Measurements from ENCODE around the gene SULF2. TPM values are rescaled to one million over a fixed set of nuclear protein-coding genes. Genes with fewer than 3 reads are reported as not detected.

Gene SULF2
- total and polyA plus RNA-seq, 2 donors (not counting 1 experiment from before 2014, with no cell fraction given) = 1.2 to 1.7 TPM

DNA sequence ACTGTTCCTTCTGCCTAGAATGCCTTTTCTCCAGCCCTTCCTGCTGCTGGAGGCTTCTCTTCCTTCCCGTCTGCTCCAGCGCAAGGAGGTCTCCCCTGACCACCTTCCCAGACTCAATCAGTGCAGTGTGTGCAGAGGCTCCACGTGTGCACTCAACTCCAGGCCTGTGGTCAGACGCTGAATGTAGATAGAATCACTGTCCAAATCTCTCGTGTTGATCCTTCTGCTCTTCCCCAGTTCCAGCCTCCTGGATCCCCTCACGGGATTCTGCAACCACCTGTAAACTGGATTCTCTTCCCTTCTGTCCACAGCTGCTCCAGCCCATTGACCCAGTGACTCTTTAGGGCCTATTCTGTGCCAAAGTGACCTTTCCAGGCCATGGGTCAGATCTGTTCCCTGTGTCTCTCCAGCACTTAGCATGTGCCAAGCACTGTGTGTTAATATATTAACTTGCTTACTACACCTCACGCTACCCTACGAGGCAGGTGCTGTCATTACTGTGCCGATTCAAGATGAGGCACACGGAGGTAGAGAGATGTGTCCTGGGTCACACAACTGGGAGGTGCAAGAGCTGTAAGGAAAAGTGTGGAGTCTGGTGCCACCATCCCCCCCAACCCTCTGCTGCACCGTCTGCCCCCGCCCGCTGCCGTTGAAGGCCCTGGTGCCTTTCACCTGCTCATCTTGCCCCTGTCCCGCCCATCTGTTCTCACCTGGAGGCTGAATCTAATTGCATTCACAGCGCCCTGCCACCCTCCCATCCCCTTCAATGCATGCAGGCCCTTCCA is 112.2 kb downstream of the SULF2 start:
- no peak overlapping the region for H3K4me2 ChIP-seq (replicated peaks; ENCODE audit: low read depth, low read length, poor library complexity, severe bottlenecking)
- TF ChIP-seq EZH2 (IDR thresholded peaks at IDR 0.05; ENCODE audit: borderline replicate concordance, insufficient read depth, low read depth, low read length, poor library complexity, severe bottlenecking) = no peak
- TF ChIP-seq, protein P1, sequence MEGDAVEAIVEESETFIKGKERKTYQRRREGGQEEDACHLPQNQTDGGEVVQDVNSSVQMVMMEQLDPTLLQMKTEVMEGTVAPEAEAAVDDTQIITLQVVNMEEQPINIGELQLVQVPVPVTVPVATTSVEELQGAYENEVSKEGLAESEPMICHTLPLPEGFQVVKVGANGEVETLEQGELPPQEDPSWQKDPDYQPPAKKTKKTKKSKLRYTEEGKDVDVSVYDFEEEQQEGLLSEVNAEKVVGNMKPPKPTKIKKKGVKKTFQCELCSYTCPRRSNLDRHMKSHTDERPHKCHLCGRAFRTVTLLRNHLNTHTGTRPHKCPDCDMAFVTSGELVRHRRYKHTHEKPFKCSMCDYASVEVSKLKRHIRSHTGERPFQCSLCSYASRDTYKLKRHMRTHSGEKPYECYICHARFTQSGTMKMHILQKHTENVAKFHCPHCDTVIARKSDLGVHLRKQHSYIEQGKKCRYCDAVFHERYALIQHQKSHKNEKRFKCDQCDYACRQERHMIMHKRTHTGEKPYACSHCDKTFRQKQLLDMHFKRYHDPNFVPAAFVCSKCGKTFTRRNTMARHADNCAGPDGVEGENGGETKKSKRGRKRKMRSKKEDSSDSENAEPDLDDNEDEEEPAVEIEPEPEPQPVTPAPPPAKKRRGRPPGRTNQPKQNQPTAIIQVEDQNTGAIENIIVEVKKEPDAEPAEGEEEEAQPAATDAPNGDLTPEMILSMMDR (IDR thresholded peaks at IDR 0.05) = no peak
- peaks cover 0 to 2% (median 0%) of the 10 kb centered on the region in 4 experiments for H3K27me3 ChIP-seq (replicated peaks in 1 of 4; ENCODE audit: control extremely low read depth in 1 of 4, control insufficient read depth in 3 of 4, insufficient read depth in 4 of 4, low read length in 3 of 4)
- no peaks in the 10 kb centered on the region for H3K79me2 ChIP-seq (ENCODE audit: control insufficient read depth, insufficient read depth, low read length)
- POLR2A ChIA-PET = no interaction called here
- H4K20me1 ChIP-seq (ENCODE audit: control insufficient read depth, insufficient read depth, low read length, poor library complexity, severe bottlenecking) = no peaks in the 10 kb centered on the region
- H3K27ac ChIP-seq (ENCODE audit: low read length in 2 of 2) = no peak overlapping the region
- no peak for ATAC-seq (ENCODE audit: low read depth)
- no peaks in the 10 kb centered on the region for H3K9me3 ChIP-seq (ENCODE audit: control extremely low read depth in 1 of 3, control insufficient read depth in 2 of 3, insufficient read depth in 1 of 3, low read length in 2 of 3)
- no peak overlapping the region for H3K27ac Mint-ChIP-seq
- H3K4me3 Mint-ChIP-seq = no peak overlapping the region
- no peaks in the 10 kb centered on the region for H3K4me1 ChIP-seq (ENCODE audit: control insufficient read depth in 2 of 2, insufficient read depth in 2 of 2, low read length in 2 of 2)
- WGBS (ENCODE audit: insufficient coverage) = 91% methylated on average over 12 of the region's 16 CpGs
- no peak for DNase-seq
- no peaks in the 10 kb centered on the region for H3K9me3 Mint-ChIP-seq (ENCODE audit: insufficient read depth)
- intact Hi-C loops (cut with micrococcal nuclease) = no loop called here
- H3K4me3 ChIP-seq (ENCODE audit: control extremely low read depth in 1 of 5, extremely low read depth in 1 of 5, insufficient read depth in 1 of 5, low read depth in 2 of 5, low read length in 4 of 5) = no peak overlapping the region
- no peak overlapping the region for H3K9ac ChIP-seq (ENCODE audit: low read length)
- CTCF ChIA-PET = interaction anchor here (12.8 kb wide), 1 partner anchor 949 kb away, joined by 299 read pairs; no protein-coding TSS in a partner anchor
- no peaks in the 10 kb centered on the region for H3K36me3 ChIP-seq (replicated peaks in 1 of 2; ENCODE audit: control extremely low read depth in 1 of 2, control insufficient read depth in 1 of 2, extremely low read depth in 1 of 2, insufficient read depth in 2 of 2, low read length in 1 of 2)
- no peaks in the 10 kb centered on the region for H3K27me3 Mint-ChIP-seq
- peaks cover 1% of the 10 kb centered on the region for H3K4me1 Mint-ChIP-seq
- H2AFZ ChIP-seq (ENCODE audit: insufficient read depth, low read depth, low read length, poor library complexity, severe bottlenecking) = no peak overlapping the region

DNA sequence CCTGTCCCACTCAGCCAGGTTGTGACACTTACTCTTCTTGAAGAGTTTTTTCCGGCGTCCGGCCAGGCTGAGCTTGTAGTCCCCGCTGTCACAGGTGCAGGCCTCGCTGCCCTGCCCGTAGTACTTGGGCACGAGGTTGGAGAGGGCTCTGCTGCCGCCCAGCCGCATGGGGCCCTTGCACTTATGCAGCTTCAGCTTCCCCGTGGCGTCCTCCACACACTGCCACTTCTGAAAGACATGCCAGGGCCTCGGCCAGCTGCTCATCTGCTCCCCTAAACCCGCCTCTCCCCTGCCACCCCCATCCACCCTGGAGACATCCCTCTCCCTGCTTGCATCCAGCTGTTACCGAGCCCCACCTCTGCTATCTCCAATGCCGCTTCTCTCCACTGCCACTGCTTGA is 113.1 kb downstream of the SULF2 start:
- Mint-ChIP-seq H3K27me3 (no peaks in the 10 kb centered on the region), H3K4me1 (peaks cover 2% of the 10 kb centered on the region), H3K4me3 (no peak overlapping the region), H3K9me3 (ENCODE audit: insufficient read depth) (no peaks in the 10 kb centered on the region), H3K27ac (no peak overlapping the region)
- DNase-seq (no peak), ATAC-seq (ENCODE audit: low read depth) (no peak)
- no peaks in the 10 kb centered on the region for H4K20me1 ChIP-seq (ENCODE audit: control insufficient read depth, insufficient read depth, low read length, poor library complexity, severe bottlenecking)
- no peak overlapping the region for H3K4me2 ChIP-seq (replicated peaks; ENCODE audit: low read depth, low read length, poor library complexity, severe bottlenecking)
- H3K36me3 ChIP-seq (replicated peaks in 1 of 2; ENCODE audit: control extremely low read depth in 1 of 2, control insufficient read depth in 1 of 2, extremely low read depth in 1 of 2, insufficient read depth in 2 of 2, low read length in 1 of 2) = no peaks in the 10 kb centered on the region
- H2AFZ ChIP-seq (ENCODE audit: insufficient read depth, low read depth, low read length, poor library complexity, severe bottlenecking) = no peak overlapping the region
- no peak overlapping the region for H3K4me3 ChIP-seq (ENCODE audit: control extremely low read depth in 1 of 5, extremely low read depth in 1 of 5, insufficient read depth in 1 of 5, low read depth in 2 of 5, low read length in 4 of 5)
- TF ChIP-seq EZH2 (IDR thresholded peaks at IDR 0.05; ENCODE audit: borderline replicate concordance, insufficient read depth, low read depth, low read length, poor library complexity, severe bottlenecking) = no peak
- TF ChIP-seq, protein P1 (IDR thresholded peaks at IDR 0.05) = no peak
- intact Hi-C loops (cut with micrococcal nuclease) = no loop called here
- H3K79me2 ChIP-seq (ENCODE audit: control insufficient read depth, insufficient read depth, low read length) = no peaks in the 10 kb centered on the region
- no peaks in the 10 kb centered on the region for H3K4me1 ChIP-seq (ENCODE audit: control insufficient read depth in 2 of 2, insufficient read depth in 2 of 2, low read length in 2 of 2)
- H3K9ac ChIP-seq (ENCODE audit: low read length) = no peak overlapping the region
- no peaks in the 10 kb centered on the region for H3K9me3 ChIP-seq (ENCODE audit: control extremely low read depth in 1 of 3, control insufficient read depth in 2 of 3, insufficient read depth in 1 of 3, low read length in 2 of 3)
- H3K27ac ChIP-seq (ENCODE audit: low read length in 2 of 2) = no peak overlapping the region
- POLR2A ChIA-PET = no interaction called here
- H3K27me3 ChIP-seq (replicated peaks in 1 of 4; ENCODE audit: control extremely low read depth in 1 of 4, control insufficient read depth in 3 of 4, insufficient read depth in 4 of 4, low read length in 3 of 4) = peaks cover 0 to 2% (median 0%) of the 10 kb centered on the region in 4 experiments
- 94% methylated on average over 15 of the region's 15 CpGs for WGBS (ENCODE audit: insufficient coverage)
- CTCF ChIA-PET = interaction anchor here (1.0 to 12.8 kb wide), 3 partner anchors 8 to 950 kb away, joined by 3 to 299 read pairs (median 4); no protein-coding TSS in a partner anchor
